Measurements from ENCODE around the gene FTO. TPM values are rescaled to one million over a fixed set of nuclear protein-coding genes. Genes with fewer than 3 reads are reported as not detected.

Gene FTO
- total RNA-seq, 4 donors from 2014 or later: 63.2 to 151 (median 105) TPM

- Histone ChIP-seq H3K4me3 (no peak overlapping the region), H3K4me1 (no peaks in the 10 kb centered on the region), H3K36me3 (no peaks in the 10 kb centered on the region), H3K27ac (no peak overlapping the region), H3K9me3 (no peaks in the 10 kb centered on the region), H3K27me3 (no peaks in the 10 kb centered on the region)
- TF ChIP-seq, protein P1, sequence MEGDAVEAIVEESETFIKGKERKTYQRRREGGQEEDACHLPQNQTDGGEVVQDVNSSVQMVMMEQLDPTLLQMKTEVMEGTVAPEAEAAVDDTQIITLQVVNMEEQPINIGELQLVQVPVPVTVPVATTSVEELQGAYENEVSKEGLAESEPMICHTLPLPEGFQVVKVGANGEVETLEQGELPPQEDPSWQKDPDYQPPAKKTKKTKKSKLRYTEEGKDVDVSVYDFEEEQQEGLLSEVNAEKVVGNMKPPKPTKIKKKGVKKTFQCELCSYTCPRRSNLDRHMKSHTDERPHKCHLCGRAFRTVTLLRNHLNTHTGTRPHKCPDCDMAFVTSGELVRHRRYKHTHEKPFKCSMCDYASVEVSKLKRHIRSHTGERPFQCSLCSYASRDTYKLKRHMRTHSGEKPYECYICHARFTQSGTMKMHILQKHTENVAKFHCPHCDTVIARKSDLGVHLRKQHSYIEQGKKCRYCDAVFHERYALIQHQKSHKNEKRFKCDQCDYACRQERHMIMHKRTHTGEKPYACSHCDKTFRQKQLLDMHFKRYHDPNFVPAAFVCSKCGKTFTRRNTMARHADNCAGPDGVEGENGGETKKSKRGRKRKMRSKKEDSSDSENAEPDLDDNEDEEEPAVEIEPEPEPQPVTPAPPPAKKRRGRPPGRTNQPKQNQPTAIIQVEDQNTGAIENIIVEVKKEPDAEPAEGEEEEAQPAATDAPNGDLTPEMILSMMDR (IDR thresholded peaks at IDR 0.05): no peak
- no peak for TF ChIP-seq POLR2A (IDR thresholded peaks at IDR 0.05)
- intact Hi-C loops (cut with DNase I; ENCODE audit: low total_unique reads): no loop called here
- no peak for DNase-seq
Measured at GRCh38 chr16:54175552-54176375, 471.8 kb downstream of the FTO start.

GRCh38 chr16:54176376-54176901 lies 472.5 kb downstream of the FTO start:
- Histone ChIP-seq H3K4me1 (no peaks in the 10 kb centered on the region), H3K4me3 (no peak overlapping the region), H3K36me3 (no peaks in the 10 kb centered on the region), H3K27ac (no peak overlapping the region), H3K9me3 (no peaks in the 10 kb centered on the region), H3K27me3 (no peaks in the 10 kb centered on the region)
- TF ChIP-seq, protein P1 (IDR thresholded peaks at IDR 0.05): no peak
- TF ChIP-seq POLR2A (IDR thresholded peaks at IDR 0.05): no peak
- intact Hi-C loops (cut with DNase I; ENCODE audit: low total_unique reads): no loop called here
- DNase-seq: no peak

DNA sequence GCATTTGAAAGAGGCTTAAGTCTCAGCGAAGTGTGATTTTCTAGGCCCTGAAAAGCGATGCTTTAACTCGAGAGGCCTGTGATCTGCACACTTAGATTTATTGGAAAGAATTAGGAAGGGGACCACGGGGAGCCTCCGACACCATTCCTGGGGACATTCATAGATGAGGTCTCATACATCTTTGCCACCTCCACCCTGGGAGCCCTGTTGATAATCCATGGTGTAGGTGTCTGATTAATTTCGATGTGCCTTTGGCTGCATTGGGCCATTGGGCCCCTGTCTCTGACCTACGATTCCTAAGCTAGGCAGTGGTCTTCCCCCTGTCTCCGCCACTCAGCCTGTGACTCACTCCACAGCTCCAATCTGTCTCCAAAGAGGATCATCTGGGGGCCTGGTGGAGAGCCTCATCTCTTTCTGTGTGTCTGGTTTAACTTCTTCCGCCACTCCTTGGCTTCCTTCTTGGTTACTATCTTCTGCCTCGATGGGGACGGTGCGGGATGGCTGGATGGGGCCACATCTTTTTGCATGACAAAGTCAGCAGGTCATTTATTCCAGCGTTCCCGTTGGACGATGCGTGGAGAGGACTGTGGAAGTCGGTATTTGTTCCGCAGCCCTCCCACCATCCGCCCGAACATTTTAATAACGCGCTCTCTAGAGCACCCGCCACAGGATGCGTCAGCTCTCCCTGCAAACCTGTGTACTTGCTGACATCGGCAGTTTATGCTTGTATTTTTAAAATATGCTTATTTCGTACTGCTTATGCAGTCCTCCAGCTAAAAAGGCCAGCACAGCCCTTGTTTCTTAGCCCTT lies 473.3 kb downstream of the FTO start:
- H3K27ac ChIP-seq: no peak overlapping the region

GRCh38 chr16:54177862-54178477 lies 474.0 kb downstream of the FTO start:
- no peaks in the 10 kb centered on the region for H3K36me3 ChIP-seq
- peak overlapping the region in 1 of 2 donors; percentile 18 for H3K27ac ChIP-seq
- H3K4me1 ChIP-seq: no peaks in the 10 kb centered on the region
- no peak for TF ChIP-seq POLR2A (IDR thresholded peaks at IDR 0.05)
- TF ChIP-seq, protein P1 (IDR thresholded peaks at IDR 0.05): no peak
- H3K27me3 ChIP-seq: no peaks in the 10 kb centered on the region
- no peak for DNase-seq
- no peak overlapping the region for H3K4me3 ChIP-seq
- no peaks in the 10 kb centered on the region for H3K9me3 ChIP-seq
- intact Hi-C loops (cut with DNase I; ENCODE audit: low total_unique reads): no loop called here

More for the DNA sequence above, 473.3 kb downstream of the FTO start:
- Histone ChIP-seq H3K4me3 (no peak overlapping the region), H3K4me1 (no peaks in the 10 kb centered on the region), H3K27me3 (no peaks in the 10 kb centered on the region), H3K9me3 (no peaks in the 10 kb centered on the region), H3K36me3 (no peaks in the 10 kb centered on the region)
- no peak for DNase-seq
- TF ChIP-seq, protein P1 (IDR thresholded peaks at IDR 0.05): no peak
- no peak for TF ChIP-seq POLR2A (IDR thresholded peaks at IDR 0.05)
- intact Hi-C loops (cut with DNase I; ENCODE audit: low total_unique reads): no loop called here

All from uterus (tissue), 4 donors.